ENCODE data around the gene CRY1. TPM values are rescaled to one million over a fixed set of nuclear protein-coding genes. Genes with fewer than 3 reads are reported as not detected.
A peak's percentile ranks its signal among the peaks of the same experiment; 100 is the strongest.

Gene CRY1
- polyA plus RNA-seq, 1 donor (not counting 4 experiments of a cell fraction or from before 2014, with no cell fraction given): 10.0 TPM

DNA sequence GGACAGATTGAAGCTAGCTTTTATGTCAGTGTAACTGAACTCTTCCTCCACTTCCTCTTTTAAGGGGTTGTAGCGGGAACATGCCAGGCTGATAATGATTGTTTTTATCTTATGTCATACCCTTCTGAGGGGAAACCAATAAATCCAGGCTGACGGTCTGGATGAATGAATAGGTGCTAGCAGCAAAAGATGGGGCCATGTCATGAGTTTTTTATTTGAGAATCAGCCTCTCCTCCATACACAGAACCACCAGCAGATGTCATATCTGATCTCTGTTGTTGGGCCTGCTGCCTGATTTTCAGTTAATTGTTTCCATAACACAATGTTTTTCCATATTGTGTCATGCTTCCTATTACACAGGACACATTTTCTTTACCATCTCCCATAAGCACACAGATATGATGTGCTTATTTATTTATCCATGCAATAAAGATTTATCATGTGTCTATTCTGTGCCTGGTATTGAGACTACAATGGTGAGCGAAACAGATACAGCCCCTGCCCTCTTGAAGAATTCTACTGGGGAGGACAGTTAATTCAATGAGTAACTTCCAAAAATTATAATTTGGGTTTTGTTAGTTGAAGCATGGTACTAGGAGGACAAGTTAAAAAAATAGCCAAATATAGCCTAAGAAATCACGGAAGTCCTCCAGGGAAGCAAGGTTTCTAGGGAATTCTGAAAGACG is 33.6 kb upstream of the CRY1 start:
- DNase-seq (ENCODE audit: low read depth, low spot score): no peak
- Histone ChIP-seq H2AFZ (ENCODE audit: control insufficient read depth, low read length) (no peak overlapping the region), H3K4me2 (ENCODE audit: control insufficient read depth, extremely low read depth, insufficient read depth, low read depth, low read length) (no peak overlapping the region), H3K9me1 (ENCODE audit: control insufficient read depth, extremely low read depth, insufficient read depth, low read length) (no peaks in the 10 kb centered on the region), H3K9me3 (ENCODE audit: control insufficient read depth, low read depth, low read length) (no peaks in the 10 kb centered on the region), H3K4me3 (ENCODE audit: control insufficient read depth in 2 of 3, extremely low read depth in 1 of 3, insufficient read depth in 2 of 3, low read depth in 1 of 3, low read length in 3 of 3) (no peak overlapping the region), H4K20me1 (ENCODE audit: control insufficient read depth, extremely low read depth, insufficient read depth, low read length) (no peaks in the 10 kb centered on the region), H3K27me3 (ENCODE audit: control insufficient read depth, extremely low read depth, insufficient read depth, low read length) (peaks cover 4% of the 10 kb centered on the region), H3K79me2 (ENCODE audit: control insufficient read depth, insufficient read depth, low read length) (no peaks in the 10 kb centered on the region), H3K36me3 (ENCODE audit: control insufficient read depth in 2 of 2, extremely low read depth in 1 of 2, insufficient read depth in 2 of 2, low read length in 2 of 2) (no peaks in the 10 kb centered on the region), H3K27ac (ENCODE audit: control insufficient read depth, insufficient read depth, low read length) (no peak overlapping the region), H3K9ac (ENCODE audit: control insufficient read depth, extremely low read depth, insufficient read depth, low read length) (no peak overlapping the region), H3K4me1 (ENCODE audit: control insufficient read depth, extremely low read depth, insufficient read depth, low read length) (no peaks in the 10 kb centered on the region)
- TF ChIP-seq EZH2 (IDR thresholded peaks at IDR 0.05; ENCODE audit: low read length) (no peak), CTCF (optimal IDR thresholded peaks at IDR 0.05 in 1 of 3, IDR thresholded peaks at IDR 0.05 in 1 of 3, conservative IDR thresholded peaks at IDR 0.05 in 1 of 3; ENCODE audit: extremely low read depth in 1 of 3, insufficient read depth in 2 of 3, low read length in 3 of 3) (peak; percentile 43 to 45 (median 43))
- FAIRE-seq: peak; percentile 55
- dilution Hi-C loops (cut with MboI; ENCODE audit: extremely low pct_ligation_motif_present, low sequenced_read_pairs): no loop called here

- Histone ChIP-seq H2AFZ (ENCODE audit: control insufficient read depth, low read length) (no peak overlapping the region), H3K4me3 (ENCODE audit: control insufficient read depth in 2 of 3, extremely low read depth in 1 of 3, insufficient read depth in 2 of 3, low read depth in 1 of 3, low read length in 3 of 3) (no peak overlapping the region), H4K20me1 (ENCODE audit: control insufficient read depth, extremely low read depth, insufficient read depth, low read length) (no peaks in the 10 kb centered on the region), H3K79me2 (ENCODE audit: control insufficient read depth, insufficient read depth, low read length) (no peaks in the 10 kb centered on the region), H3K9ac (ENCODE audit: control insufficient read depth, extremely low read depth, insufficient read depth, low read length) (no peak overlapping the region), H3K4me2 (ENCODE audit: control insufficient read depth, extremely low read depth, insufficient read depth, low read depth, low read length) (no peak overlapping the region), H3K9me3 (ENCODE audit: control insufficient read depth, low read depth, low read length) (no peaks in the 10 kb centered on the region), H3K36me3 (ENCODE audit: control insufficient read depth in 2 of 2, extremely low read depth in 1 of 2, insufficient read depth in 2 of 2, low read length in 2 of 2) (no peaks in the 10 kb centered on the region), H3K4me1 (ENCODE audit: control insufficient read depth, extremely low read depth, insufficient read depth, low read length) (no peaks in the 10 kb centered on the region), H3K9me1 (ENCODE audit: control insufficient read depth, extremely low read depth, insufficient read depth, low read length) (no peaks in the 10 kb centered on the region), H3K27ac (ENCODE audit: control insufficient read depth, insufficient read depth, low read length) (no peak overlapping the region), H3K27me3 (ENCODE audit: control insufficient read depth, extremely low read depth, insufficient read depth, low read length) (peaks cover 4% of the 10 kb centered on the region)
- TF ChIP-seq EZH2 (IDR thresholded peaks at IDR 0.05; ENCODE audit: low read length) (no peak), CTCF (optimal IDR thresholded peaks at IDR 0.05 in 1 of 3, IDR thresholded peaks at IDR 0.05 in 1 of 3, conservative IDR thresholded peaks at IDR 0.05 in 1 of 3; ENCODE audit: extremely low read depth in 1 of 3, insufficient read depth in 2 of 3, low read length in 3 of 3) (no peak)
- DNase-seq (ENCODE audit: low read depth, low spot score) (no peak), FAIRE-seq (no peak)
- dilution Hi-C loops (cut with MboI; ENCODE audit: extremely low pct_ligation_motif_present, low sequenced_read_pairs): no loop called here
Measured at GRCh38 chr12:107125833-107126232, 32.5 kb upstream of the CRY1 start.
